ENCODE measurements around the gene ONECUT3.

The ONECUT3 gene

GRCh38 chr19:1728816-1729567 lies 24.3 kb upstream of the ONECUT3 start:
- no peak for DNase-seq (ENCODE audit: low spot score)
- no peak for TF ChIP-seq CTCF (IDR thresholded peaks at IDR 0.05; ENCODE audit: extremely low read depth, insufficient read depth, missing control alignments)
- in situ Hi-C loops (cut with MboI; ENCODE audit: low pct_unique_long_range_greater_than_20kb, low sequenced_read_pairs, unreplicated experiment) = no loop called here

GRCh38 chr19:1729568-1729925 lies 23.8 kb upstream of the ONECUT3 start:
- no peak for DNase-seq (ENCODE audit: low spot score)
- in situ Hi-C loops (cut with MboI; ENCODE audit: low pct_unique_long_range_greater_than_20kb, low sequenced_read_pairs, unreplicated experiment) = no loop called here
- TF ChIP-seq CTCF (IDR thresholded peaks at IDR 0.05; ENCODE audit: extremely low read depth, insufficient read depth, missing control alignments) = no peak

- no peak for DNase-seq (ENCODE audit: low spot score)
- TF ChIP-seq CTCF (IDR thresholded peaks at IDR 0.05; ENCODE audit: extremely low read depth, insufficient read depth, missing control alignments) = no peak
- in situ Hi-C loops (cut with MboI; ENCODE audit: low pct_unique_long_range_greater_than_20kb, low sequenced_read_pairs, unreplicated experiment) = no loop called here
Observed at GRCh38 chr19:1730157-1730556, 23.1 kb upstream of the ONECUT3 start.

- in situ Hi-C loops (cut with MboI; ENCODE audit: low pct_unique_long_range_greater_than_20kb, low sequenced_read_pairs, unreplicated experiment) = no loop called here
- DNase-seq (ENCODE audit: low spot score) = no peak
Observed at GRCh38 chr19:1734321-1734966, 18.9 kb upstream of the ONECUT3 start.

GRCh38 chr19:1736280-1736679 lies 17.0 kb upstream of the ONECUT3 start:
- in situ Hi-C loops (cut with MboI; ENCODE audit: low pct_unique_long_range_greater_than_20kb, low sequenced_read_pairs, unreplicated experiment) = no loop called here
- no peak for DNase-seq (ENCODE audit: low spot score)
- no peak for TF ChIP-seq CTCF (IDR thresholded peaks at IDR 0.05; ENCODE audit: extremely low read depth, insufficient read depth, missing control alignments)

More at GRCh38 chr19:1734321-1734966, 18.9 kb upstream of the ONECUT3 start:
- TF ChIP-seq CTCF (IDR thresholded peaks at IDR 0.05; ENCODE audit: extremely low read depth, insufficient read depth, missing control alignments) = no peak

DNA sequence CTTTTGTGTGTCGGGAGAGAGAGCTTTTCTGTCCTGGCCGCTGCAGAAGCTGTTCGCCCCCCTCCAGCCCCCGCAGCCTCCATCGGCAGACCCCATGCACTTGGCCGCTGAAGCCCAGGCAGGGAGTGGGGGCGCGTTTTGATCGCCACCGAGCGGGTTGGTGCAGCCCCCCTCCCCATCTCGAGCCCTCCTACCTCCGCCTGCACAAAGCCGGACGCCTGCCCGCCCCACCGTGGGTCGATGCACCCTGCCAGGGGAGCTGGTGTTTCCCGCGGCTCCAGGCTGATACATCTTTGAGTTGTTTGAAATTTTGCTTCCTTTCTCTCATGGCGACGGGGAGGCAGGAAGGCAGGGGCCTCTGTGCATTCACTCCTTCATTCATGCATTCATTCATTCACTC lies 16.4 kb upstream of the ONECUT3 start:
- no peak for TF ChIP-seq CTCF (IDR thresholded peaks at IDR 0.05; ENCODE audit: extremely low read depth, insufficient read depth, missing control alignments)
- in situ Hi-C loops (cut with MboI; ENCODE audit: low pct_unique_long_range_greater_than_20kb, low sequenced_read_pairs, unreplicated experiment) = no loop called here

More for the DNA sequence above, 16.4 kb upstream of the ONECUT3 start:
- no peak for DNase-seq (ENCODE audit: low spot score)
